Pancreas (tissue), 10 donors: ENCODE measurements around the gene TAF3. TPM values are rescaled to one million over a fixed set of nuclear protein-coding genes. Genes with fewer than 3 reads are reported as not detected.

Experiments
- ATAC-seq, 4 donors: fragments of 200-7000 bp; cut with Tn5 transposase; one replicate each; pipeline versions ENCODE4 v1.8.0 to v1.9.1; 2020; ENCODE audit warnings: mild to moderate bottlenecking in 4 of 4, moderate library complexity in 4 of 4
- DNase-seq, 6 donors: peaks; one replicate each; pipeline ENCODE4 v3.0.0-alpha.2; 2020
- FAIRE-seq: peaks from 2 replicates; lab custom pipeline; 2012; peaks lifted over from hg19 to GRCh38; lab: Jason Lieb, UNC
- H3K27ac ChIP-seq, 4 donors: fragments of 200-600 bp; sonication (generic); 1 replicate in 3 of 4; 2 replicates in 1 of 4; pipeline versions ENCODE4 v1.5.0 to v1.8.0; 2020
- H3K27me3 ChIP-seq, 4 donors: fragments of 200-600 bp; one replicate each; pipeline ENCODE4 v1.8.0; 2021
- H3K36me3 ChIP-seq, 3 donors: fragments of 200-600 bp; sonication (generic) in 1 of 3; one replicate each; pipeline versions ENCODE4 v1.5.0 to v1.8.0; 2020 to 2021
- H3K4me1 ChIP-seq, 3 donors: fragments of 200-600 bp; one replicate each; pipeline ENCODE4 v1.8.0; 2021
- H3K4me3 ChIP-seq, 4 donors: fragments of 200-600 bp; sonication (generic) in 2 of 4; one replicate each; pipeline versions ENCODE4 v1.5.0 to v1.8.0; 2020 to 2021
- H3K9me3 ChIP-seq, 4 donors: fragments of 200-600 bp; one replicate each; pipeline ENCODE4 v1.8.0; 2021
- WGBS, 2 donors: extraction: QIAGEN DNeasy Blood & Tissue Kit; methylation state at CpG; one replicate each; pipeline ENCODE4 v1.1.7; 2013; 5-methylcytosine and 5-hydroxymethylcytosine counted together
- intact Hi-C, 3 donors: fragments of 100-400 bp; cut with DNase I; formaldehyde crosslinking; loops; one replicate each; pipeline versions ENCODE4 v1.11.1 to v1.14.2; 2022
- polyA plus RNA-seq, 2 donors: library from polyadenylated mRNA; stranded (reverse); fragments of 200-250 nt; gene quantifications; one replicate each; pipeline ENCODE4 v1.2.3, GENCODE V29; 2013
- total RNA-seq, 6 donors: library from RNA; stranded (reverse); fragmentation: NEBNext Ultra II Directional in 4 of 6; extraction: Animal tissue kit (Norgen Biotek cat#: 25700) in 4 of 6; gene quantifications; one replicate each; pipeline versions ENCODE4 v1.2.1 to v1.2.4, GENCODE V29; 2021 to 2023
- TF ChIP-seq, protein P1 (sequence below), 4 donors: fragments of 200-600 bp; sonication (generic) in 3 of 4; IDR thresholded peaks; one replicate each; pipeline versions ENCODE4 v1.5.0 to v1.8.0; 2021; ENCODE audit warnings: antibody characterized with exemption in 4 of 4
- donor health status: healthy with polysubstance abuse.
- donor health status: DM: no; HTN: no; CAD: no; lungs with moderate emphysema.
- donor health status: DM: no; HTN: no; CAD: no.
- donor health status: control.
- donor health status: control.
- donor health status: Bipolar disorder and iron deficiency.
- donor health status: DM: yes; HTN: yes; CAD: no.
- donor health status: DM: no; HTN: no; CAD: no.
- donor health status: DM: no; HTN: no; CAD: no.
- donor health status: DM: yes; HTN: yes; CAD: no.

Gene TAF3
- total and polyA plus RNA-seq, 8 donors = 2.9 to 5.8 (median 4.0) TPM

DNA sequence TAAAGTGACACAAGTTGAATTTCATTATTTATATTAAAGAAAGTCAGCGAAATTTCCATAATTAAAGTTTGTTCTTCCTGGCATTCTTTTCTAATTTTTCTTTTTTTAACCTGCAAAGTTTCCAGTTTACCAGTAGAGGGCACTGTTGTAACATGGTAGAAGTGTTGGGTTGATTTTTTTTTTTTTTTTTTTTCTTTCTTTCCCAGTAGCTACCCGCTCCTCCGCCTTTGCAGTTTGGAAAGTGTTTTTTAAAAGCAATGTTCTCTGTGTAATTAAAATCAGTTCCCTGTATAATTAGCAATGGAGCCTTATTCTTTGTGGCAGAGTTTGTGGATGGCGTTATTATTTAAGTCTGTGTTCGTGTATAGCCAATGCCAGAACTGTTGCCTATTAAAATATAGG, 53.7 kb downstream of the TAF3 start:
- Histone ChIP-seq H3K9me3 (no peaks in the 10 kb centered on the region), H3K4me3 (peak overlapping the region in 2 of 4 donors; percentile 15 to 30), H3K4me1 (peaks cover 0 to 23% (median 13%) of the 10 kb centered on the region in 3 donors), H3K27ac (no peak overlapping the region), H3K36me3 (no peaks in the 10 kb centered on the region), H3K27me3 (no peaks in the 10 kb centered on the region)
- peak; percentile 98 for FAIRE-seq
- intact Hi-C loops = loop anchor here in 1 of 3 donors (10.0 kb wide), 1 partner anchor 1333 kb away; no protein-coding TSS in a partner anchor
- 8% methylated on average over 5 of the region's 5 CpGs for WGBS, 2 donors
- TF ChIP-seq, protein P1, sequence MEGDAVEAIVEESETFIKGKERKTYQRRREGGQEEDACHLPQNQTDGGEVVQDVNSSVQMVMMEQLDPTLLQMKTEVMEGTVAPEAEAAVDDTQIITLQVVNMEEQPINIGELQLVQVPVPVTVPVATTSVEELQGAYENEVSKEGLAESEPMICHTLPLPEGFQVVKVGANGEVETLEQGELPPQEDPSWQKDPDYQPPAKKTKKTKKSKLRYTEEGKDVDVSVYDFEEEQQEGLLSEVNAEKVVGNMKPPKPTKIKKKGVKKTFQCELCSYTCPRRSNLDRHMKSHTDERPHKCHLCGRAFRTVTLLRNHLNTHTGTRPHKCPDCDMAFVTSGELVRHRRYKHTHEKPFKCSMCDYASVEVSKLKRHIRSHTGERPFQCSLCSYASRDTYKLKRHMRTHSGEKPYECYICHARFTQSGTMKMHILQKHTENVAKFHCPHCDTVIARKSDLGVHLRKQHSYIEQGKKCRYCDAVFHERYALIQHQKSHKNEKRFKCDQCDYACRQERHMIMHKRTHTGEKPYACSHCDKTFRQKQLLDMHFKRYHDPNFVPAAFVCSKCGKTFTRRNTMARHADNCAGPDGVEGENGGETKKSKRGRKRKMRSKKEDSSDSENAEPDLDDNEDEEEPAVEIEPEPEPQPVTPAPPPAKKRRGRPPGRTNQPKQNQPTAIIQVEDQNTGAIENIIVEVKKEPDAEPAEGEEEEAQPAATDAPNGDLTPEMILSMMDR (IDR thresholded peaks at IDR 0.05) = peak in 3 of 4 donors; percentile 38 to 74 (median 54)
- ATAC-seq = peak; percentile 46 to 88 (median 72)
- no peak for DNase-seq

DNA sequence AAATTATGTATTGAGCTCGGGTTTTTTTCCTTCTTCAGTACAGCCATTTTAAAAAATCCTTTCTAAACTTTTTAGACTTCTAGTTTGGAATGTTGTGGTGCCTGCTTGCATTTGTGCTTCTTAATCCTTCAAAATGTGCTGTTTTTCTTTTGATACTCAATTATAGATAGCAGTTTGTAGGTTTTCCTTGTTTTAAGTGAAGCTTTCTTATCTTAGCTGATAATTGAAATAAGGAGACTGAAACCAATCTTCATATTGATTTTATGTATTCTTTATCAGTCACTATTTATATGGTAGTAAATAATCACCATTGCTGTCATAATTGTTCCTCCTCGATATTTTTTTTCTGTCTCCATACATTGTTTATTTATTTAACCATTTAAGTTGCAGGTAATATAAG, 56.6 kb downstream of the TAF3 start:
- no peak for FAIRE-seq
- 51 to 55% methylated on average over 2 of the region's 2 CpGs for WGBS, 2 donors
- H3K27ac ChIP-seq = no peak overlapping the region

DNA sequence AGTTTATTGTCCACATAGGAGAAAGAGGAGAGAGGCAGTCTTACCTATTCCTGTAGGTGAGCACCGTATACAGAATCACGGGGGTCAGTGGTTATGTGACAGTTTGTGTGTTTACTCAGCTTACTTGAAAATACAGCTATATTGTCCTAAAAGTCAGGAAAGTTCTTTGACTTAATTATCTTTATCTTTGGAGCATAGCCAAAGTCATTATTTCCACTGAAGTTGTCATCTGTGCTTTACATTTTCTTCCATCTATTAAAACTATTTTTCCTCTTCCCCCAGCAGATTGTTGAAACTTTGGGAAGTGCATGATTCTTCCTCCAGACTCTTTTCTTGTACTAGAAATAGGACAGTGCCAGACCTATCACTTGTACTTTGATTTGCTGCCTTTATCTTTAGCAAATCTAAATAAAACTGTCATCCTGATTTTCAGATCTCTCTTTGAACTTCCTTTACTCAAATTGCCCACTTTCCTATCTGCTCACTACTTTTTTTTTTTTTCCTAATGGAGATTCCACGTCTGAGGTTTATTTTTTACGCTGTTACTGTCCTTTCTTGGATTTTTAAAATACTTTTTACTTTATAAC, 58.3 kb downstream of the TAF3 start:
- DNase-seq (no peak), ATAC-seq (no peak), FAIRE-seq (no peak)
- H3K27ac ChIP-seq = no peak overlapping the region
- WGBS, 2 donors = 57 to 71% methylated on average over 4 of the region's 4 CpGs
- no peaks in the 10 kb centered on the region for H3K36me3 ChIP-seq
- H3K9me3 ChIP-seq = no peaks in the 10 kb centered on the region
- H3K27me3 ChIP-seq = no peaks in the 10 kb centered on the region
- no peak overlapping the region for H3K4me3 ChIP-seq
- intact Hi-C loops = loop anchor here in 1 of 3 donors (10.0 kb wide), 1 partner anchor 1328 kb away; no protein-coding TSS in a partner anchor
- TF ChIP-seq, protein P1 (IDR thresholded peaks at IDR 0.05) = no peak
- peaks cover 0 to 23% (median 13%) of the 10 kb centered on the region in 3 donors for H3K4me1 ChIP-seq

More for the DNA sequence above, 56.6 kb downstream of the TAF3 start:
- ATAC-seq (no peak), DNase-seq (no peak)
- no peaks in the 10 kb centered on the region for H3K36me3 ChIP-seq
- peaks cover 0 to 23% (median 13%) of the 10 kb centered on the region in 3 donors for H3K4me1 ChIP-seq
- intact Hi-C loops = loop anchor here in 1 of 3 donors (10.0 kb wide), 1 partner anchor 1330 kb away; no protein-coding TSS in a partner anchor
- no peak overlapping the region for H3K4me3 ChIP-seq
- H3K9me3 ChIP-seq = no peaks in the 10 kb centered on the region
- H3K27me3 ChIP-seq = no peaks in the 10 kb centered on the region
- TF ChIP-seq, protein P1 (IDR thresholded peaks at IDR 0.05) = no peak

DNA sequence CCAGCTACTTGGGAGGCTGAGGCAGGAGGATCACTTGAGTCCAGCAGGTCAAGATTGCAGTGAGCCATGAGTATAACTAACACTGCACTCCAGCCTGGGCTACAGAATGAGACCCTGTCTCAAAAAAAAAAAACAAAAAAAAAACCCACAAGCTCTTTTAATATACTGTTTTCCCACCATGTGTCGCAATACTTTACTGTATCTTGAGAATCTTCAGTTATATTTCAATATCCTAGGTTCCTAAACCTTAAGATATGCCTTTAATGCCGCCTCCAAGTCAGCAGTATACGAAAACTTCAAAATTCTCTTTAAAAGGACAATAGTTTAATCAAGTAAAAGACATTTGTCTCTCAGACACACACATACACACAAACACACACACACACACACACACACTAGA, 62.8 kb downstream of the TAF3 start:
- TF ChIP-seq, protein P1 (IDR thresholded peaks at IDR 0.05) = no peak
- intact Hi-C loops = no loop called here
- H3K27me3 ChIP-seq = no peaks in the 10 kb centered on the region
- no peak for FAIRE-seq
- H3K9me3 ChIP-seq = no peaks in the 10 kb centered on the region
- H3K4me1 ChIP-seq = peaks cover 0 to 5% (median 0%) of the 10 kb centered on the region in 3 donors
- no peak for DNase-seq
- H3K4me3 ChIP-seq = no peak overlapping the region
- ATAC-seq = no peak
- WGBS, 2 donors = 98 to 99% methylated on average over 3 of the region's 3 CpGs
- no peak overlapping the region for H3K27ac ChIP-seq
- H3K36me3 ChIP-seq = no peaks in the 10 kb centered on the region

DNA sequence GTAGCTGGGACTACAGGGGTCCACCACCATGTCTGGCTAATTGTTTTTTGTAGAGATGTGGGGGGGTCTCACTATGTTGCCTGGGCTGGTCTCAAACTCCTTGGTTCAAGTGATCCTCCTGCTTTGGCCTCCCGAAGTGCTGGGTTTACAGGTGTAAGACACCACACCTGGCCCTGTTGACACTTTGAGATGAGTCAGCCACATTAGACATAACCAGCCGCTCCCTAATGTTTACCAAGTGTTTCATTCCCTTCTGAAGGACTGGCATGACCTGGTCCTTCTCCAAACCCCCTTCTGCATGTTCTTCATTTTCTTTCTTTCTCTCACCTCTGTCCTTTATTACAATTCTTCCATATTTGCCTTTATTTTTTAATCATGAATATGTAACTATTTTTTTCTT, 67.8 kb downstream of the TAF3 start:
- TF ChIP-seq, protein P1 (IDR thresholded peaks at IDR 0.05) = no peak
- ATAC-seq (no peak), DNase-seq (no peak), FAIRE-seq (no peak)
- Histone ChIP-seq H3K4me3 (no peak overlapping the region), H3K4me1 (peaks cover 0 to 9% (median 2%) of the 10 kb centered on the region in 3 donors), H3K27me3 (no peaks in the 10 kb centered on the region), H3K36me3 (no peaks in the 10 kb centered on the region), H3K27ac (no peak overlapping the region), H3K9me3 (no peaks in the 10 kb centered on the region)
- whole genome bisulfite sequencing, 2 donors = 79 to 81% methylated on average over 2 of the region's 2 CpGs
- intact Hi-C loops = no loop called here
